HepG2 (cell line): Measurements from ENCODE around the gene AMBRA1. TPM values are rescaled to one million over a fixed set of nuclear protein-coding genes. Genes with fewer than 3 reads are reported as not detected.

ENCODE experiments used
- DNMT1 ChIP-seq: sonication (generic); formaldehyde crosslinking; IDR thresholded peaks from 2 replicates; pipeline ENCODE4 v1.5.1; 2020; ENCODE audit warnings: mild to moderate bottlenecking, missing genetic modification reagents
- HNRNPLL ChIP-seq: fragments of 200-400 bp; formaldehyde crosslinking; IDR thresholded peaks from 2 replicates; pipeline ENCODE4 v1.6.1; 2017; ENCODE audit warnings: mild to moderate bottlenecking, low read depth, low read length; ENCODE audit not compliant: poor library complexity, severe bottlenecking
- MIER2 ChIP-seq: IDR thresholded peaks from 2 replicates; pipeline ENCODE4 v1.6.1; 2016; ENCODE audit warnings: missing biosample characterization, missing genetic modification reagents
- SMC3 ChIP-seq: IDR thresholded peaks from 2 replicates; pipeline ENCODE4 v1.6.1; 2011; ENCODE audit warnings: low read length, improper control_type of control experiment
- SPEN ChIP-seq: sonication (generic); formaldehyde crosslinking; IDR thresholded peaks from 2 replicates; pipeline ENCODE4 v1.5.1; 2020; ENCODE audit warnings: low read depth, mild to moderate bottlenecking, missing genetic modification reagents
- ZNF264 ChIP-seq: sonication (generic); formaldehyde crosslinking; IDR thresholded peaks from 2 replicates; pipeline ENCODE4 v1.4.0; 2020; ENCODE audit warnings: missing genetic modification reagents
- polyA plus RNA-seq, 8 experiments: library from polyadenylated mRNA; depleted of rRNA in 3 of 8; stranded (reverse) in 7 of 8; unstranded in 1 of 8; fragments of >200 nt; fragmentation: Illumina TruSeq in 4 of 8; extraction: Trizol in 4 of 8; gene quantifications; 2 replicates each; pipeline versions ENCODE4 v1.2.1 to v1.2.3, GENCODE V29; 2011 to 2016; ENCODE audit warnings: low read depth in 4 of 8, missing spikeins in 1 of 8, mixed read lengths in 1 of 8; ENCODE audit not compliant: insufficient read depth in 1 of 8
- total RNA-seq, 5 experiments: library from RNA; depleted of rRNA; stranded (reverse); fragments of >200 nt; fragmentation: Illumina TruSeq; extraction: Trizol; gene quantifications; 2 replicates each; pipeline ENCODE4 v1.2.3, GENCODE V29; 2016; ENCODE audit warnings: low read depth in 1 of 5
- TF ChIP-seq, protein P1 (sequence below), 2 experiments: sonication (generic) in 1 of 2; formaldehyde crosslinking in 1 of 2; IDR thresholded peaks; 2 replicates each; pipeline versions ENCODE4 v1.6.1 to v1.9.0; 2014 to 2022; ENCODE audit warnings: antibody characterized with exemption in 1 of 2, borderline replicate concordance in 1 of 2, inconsistent platforms in 1 of 2, low read depth in 1 of 2, missing genetic modification reagents in 1 of 2
- TF ChIP-seq, protein P2 (sequence below): sonication (generic); formaldehyde crosslinking; IDR thresholded peaks from 2 replicates; pipeline ENCODE4 v1.5.1; 2020; ENCODE audit warnings: mild to moderate bottlenecking, missing genetic modification reagents, moderate library complexity
- TF ChIP-seq, protein P3 (sequence below): sonication (generic); formaldehyde crosslinking; IDR thresholded peaks from 2 replicates; pipeline ENCODE4 v1.4.0; 2020; ENCODE audit warnings: low read depth, mild to moderate bottlenecking, missing genetic modification reagents
- TF ChIP-seq, protein P4 (sequence below): sonication (generic); formaldehyde crosslinking; IDR thresholded peaks from 2 replicates; pipeline ENCODE4 v1.9.0; 2022; ENCODE audit warnings: missing genetic modification reagents, mild to moderate bottlenecking, borderline replicate concordance
- TF ChIP-seq, protein P5 (sequence below): sonication (generic); formaldehyde crosslinking; IDR thresholded peaks from 2 replicates; pipeline ENCODE4 v1.8.0; 2022; ENCODE audit warnings: mild to moderate bottlenecking, missing genetic modification reagents

The AMBRA1 gene
- total and polyA plus RNA-seq, 2 of the 13 experiments (the other 11 are each of a cell fraction or from before 2014, with no cell fraction given): 15.7 to 26.0 TPM

DNA sequence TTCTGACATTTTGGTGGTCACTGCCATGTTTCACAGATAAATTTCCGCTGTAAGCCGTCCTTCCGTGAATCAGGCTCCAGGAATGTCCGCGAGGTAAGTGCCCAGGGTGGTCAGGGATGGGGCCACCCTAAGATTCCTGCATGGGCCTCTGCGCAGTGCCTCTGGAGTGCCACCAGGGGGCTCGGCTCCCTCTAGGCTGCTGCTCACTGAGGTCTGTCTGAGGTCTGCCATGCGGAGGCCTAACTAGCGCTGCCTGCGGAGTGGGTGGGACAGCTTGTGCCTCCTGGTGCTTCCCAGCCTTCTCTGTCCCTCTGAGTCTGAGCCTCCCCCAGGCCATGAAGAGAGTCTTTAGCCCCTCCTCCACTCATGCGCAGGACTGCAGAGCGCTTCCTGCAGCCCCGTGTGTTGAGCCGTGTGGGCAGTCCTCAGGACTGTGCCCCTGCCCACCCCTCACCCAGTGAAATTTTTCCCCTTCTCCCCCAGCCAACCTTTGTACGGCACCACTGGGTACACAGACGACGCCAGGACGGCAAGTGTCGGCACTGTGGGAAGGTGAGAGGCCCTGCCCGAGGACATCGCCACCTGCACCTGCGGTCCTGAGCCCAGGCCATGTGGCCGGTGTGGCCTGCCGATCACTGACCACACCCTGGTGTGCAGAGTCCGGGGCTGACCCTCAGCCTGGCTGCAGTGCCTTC lies 224.2 kb downstream of the AMBRA1 start (continued):
- TF ChIP-seq MIER2 (CRISPR knock-in tag) (0 out of 2 replicates have a peak, but pooled peaks have one; percentile 26), ZNF264 (CRISPR knock-in tag) (no peak), DNMT1 (CRISPR knock-in tag) (peak; percentile 68; the same call in 1 of the 2 replicates), SPEN (0 out of 2 replicates have a peak, but pooled peaks have one; percentile 37), SMC3 (peak; percentile 20; the same call in 1 of the 2 replicates), HNRNPLL (peak; percentile 64)
- TF ChIP-seq, protein P1, sequence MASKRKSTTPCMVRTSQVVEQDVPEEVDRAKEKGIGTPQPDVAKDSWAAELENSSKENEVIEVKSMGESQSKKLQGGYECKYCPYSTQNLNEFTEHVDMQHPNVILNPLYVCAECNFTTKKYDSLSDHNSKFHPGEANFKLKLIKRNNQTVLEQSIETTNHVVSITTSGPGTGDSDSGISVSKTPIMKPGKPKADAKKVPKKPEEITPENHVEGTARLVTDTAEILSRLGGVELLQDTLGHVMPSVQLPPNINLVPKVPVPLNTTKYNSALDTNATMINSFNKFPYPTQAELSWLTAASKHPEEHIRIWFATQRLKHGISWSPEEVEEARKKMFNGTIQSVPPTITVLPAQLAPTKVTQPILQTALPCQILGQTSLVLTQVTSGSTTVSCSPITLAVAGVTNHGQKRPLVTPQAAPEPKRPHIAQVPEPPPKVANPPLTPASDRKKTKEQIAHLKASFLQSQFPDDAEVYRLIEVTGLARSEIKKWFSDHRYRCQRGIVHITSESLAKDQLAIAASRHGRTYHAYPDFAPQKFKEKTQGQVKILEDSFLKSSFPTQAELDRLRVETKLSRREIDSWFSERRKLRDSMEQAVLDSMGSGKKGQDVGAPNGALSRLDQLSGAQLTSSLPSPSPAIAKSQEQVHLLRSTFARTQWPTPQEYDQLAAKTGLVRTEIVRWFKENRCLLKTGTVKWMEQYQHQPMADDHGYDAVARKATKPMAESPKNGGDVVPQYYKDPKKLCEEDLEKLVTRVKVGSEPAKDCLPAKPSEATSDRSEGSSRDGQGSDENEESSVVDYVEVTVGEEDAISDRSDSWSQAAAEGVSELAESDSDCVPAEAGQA (IDR thresholded peaks at IDR 0.05; ENCODE audit: low read depth): no peak
- TF ChIP-seq, protein P1 (CRISPR knock-in tag; IDR thresholded peaks at IDR 0.05; ENCODE audit: borderline replicate concordance): no peak
- TF ChIP-seq, protein P2, sequence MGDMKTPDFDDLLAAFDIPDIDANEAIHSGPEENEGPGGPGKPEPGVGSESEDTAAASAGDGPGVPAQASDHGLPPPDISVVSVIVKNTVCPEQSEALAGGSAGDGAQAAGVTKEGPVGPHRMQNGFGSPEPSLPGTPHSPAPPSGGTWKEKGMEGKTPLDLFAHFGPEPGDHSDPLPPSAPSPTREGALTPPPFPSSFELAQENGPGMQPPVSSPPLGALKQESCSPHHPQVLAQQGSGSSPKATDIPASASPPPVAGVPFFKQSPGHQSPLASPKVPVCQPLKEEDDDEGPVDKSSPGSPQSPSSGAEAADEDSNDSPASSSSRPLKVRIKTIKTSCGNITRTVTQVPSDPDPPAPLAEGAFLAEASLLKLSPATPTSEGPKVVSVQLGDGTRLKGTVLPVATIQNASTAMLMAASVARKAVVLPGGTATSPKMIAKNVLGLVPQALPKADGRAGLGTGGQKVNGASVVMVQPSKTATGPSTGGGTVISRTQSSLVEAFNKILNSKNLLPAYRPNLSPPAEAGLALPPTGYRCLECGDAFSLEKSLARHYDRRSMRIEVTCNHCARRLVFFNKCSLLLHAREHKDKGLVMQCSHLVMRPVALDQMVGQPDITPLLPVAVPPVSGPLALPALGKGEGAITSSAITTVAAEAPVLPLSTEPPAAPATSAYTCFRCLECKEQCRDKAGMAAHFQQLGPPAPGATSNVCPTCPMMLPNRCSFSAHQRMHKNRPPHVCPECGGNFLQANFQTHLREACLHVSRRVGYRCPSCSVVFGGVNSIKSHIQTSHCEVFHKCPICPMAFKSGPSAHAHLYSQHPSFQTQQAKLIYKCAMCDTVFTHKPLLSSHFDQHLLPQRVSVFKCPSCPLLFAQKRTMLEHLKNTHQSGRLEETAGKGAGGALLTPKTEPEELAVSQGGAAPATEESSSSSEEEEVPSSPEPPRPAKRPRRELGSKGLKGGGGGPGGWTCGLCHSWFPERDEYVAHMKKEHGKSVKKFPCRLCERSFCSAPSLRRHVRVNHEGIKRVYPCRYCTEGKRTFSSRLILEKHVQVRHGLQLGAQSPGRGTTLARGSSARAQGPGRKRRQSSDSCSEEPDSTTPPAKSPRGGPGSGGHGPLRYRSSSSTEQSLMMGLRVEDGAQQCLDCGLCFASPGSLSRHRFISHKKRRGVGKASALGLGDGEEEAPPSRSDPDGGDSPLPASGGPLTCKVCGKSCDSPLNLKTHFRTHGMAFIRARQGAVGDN (CRISPR knock-in tag): peak; percentile 68
- TF ChIP-seq, protein P3, sequence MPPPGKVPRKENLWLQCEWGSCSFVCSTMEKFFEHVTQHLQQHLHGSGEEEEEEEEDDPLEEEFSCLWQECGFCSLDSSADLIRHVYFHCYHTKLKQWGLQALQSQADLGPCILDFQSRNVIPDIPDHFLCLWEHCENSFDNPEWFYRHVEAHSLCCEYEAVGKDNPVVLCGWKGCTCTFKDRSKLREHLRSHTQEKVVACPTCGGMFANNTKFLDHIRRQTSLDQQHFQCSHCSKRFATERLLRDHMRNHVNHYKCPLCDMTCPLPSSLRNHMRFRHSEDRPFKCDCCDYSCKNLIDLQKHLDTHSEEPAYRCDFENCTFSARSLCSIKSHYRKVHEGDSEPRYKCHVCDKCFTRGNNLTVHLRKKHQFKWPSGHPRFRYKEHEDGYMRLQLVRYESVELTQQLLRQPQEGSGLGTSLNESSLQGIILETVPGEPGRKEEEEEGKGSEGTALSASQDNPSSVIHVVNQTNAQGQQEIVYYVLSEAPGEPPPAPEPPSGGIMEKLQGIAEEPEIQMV (CRISPR knock-in tag): no peak
- TF ChIP-seq, protein P4, sequence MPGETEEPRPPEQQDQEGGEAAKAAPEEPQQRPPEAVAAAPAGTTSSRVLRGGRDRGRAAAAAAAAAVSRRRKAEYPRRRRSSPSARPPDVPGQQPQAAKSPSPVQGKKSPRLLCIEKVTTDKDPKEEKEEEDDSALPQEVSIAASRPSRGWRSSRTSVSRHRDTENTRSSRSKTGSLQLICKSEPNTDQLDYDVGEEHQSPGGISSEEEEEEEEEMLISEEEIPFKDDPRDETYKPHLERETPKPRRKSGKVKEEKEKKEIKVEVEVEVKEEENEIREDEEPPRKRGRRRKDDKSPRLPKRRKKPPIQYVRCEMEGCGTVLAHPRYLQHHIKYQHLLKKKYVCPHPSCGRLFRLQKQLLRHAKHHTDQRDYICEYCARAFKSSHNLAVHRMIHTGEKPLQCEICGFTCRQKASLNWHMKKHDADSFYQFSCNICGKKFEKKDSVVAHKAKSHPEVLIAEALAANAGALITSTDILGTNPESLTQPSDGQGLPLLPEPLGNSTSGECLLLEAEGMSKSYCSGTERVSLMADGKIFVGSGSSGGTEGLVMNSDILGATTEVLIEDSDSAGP (CRISPR knock-in tag): 0 out of 2 replicates have a peak, but pooled peaks have one; percentile 27
- TF ChIP-seq, protein P5, sequence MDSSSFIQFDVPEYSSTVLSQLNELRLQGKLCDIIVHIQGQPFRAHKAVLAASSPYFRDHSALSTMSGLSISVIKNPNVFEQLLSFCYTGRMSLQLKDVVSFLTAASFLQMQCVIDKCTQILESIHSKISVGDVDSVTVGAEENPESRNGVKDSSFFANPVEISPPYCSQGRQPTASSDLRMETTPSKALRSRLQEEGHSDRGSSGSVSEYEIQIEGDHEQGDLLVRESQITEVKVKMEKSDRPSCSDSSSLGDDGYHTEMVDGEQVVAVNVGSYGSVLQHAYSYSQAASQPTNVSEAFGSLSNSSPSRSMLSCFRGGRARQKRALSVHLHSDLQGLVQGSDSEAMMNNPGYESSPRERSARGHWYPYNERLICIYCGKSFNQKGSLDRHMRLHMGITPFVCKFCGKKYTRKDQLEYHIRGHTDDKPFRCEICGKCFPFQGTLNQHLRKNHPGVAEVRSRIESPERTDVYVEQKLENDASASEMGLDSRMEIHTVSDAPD: 0 out of 2 replicates have a peak, but pooled peaks have one; percentile 49
